ENCODE results near the gene KIF1C. TPM values are rescaled to one million over a fixed set of nuclear protein-coding genes. Genes with fewer than 3 reads are reported as not detected.
"Not testable (repeated sequence)": the region's sequence is repeated elsewhere in the genome, so short reads cannot be mapped to it uniquely, and the experiment has no call there.

Gene KIF1C
- total and polyA plus RNA-seq, 2 experiments from 2014 or later: 39.8 to 72.7 TPM

GRCh38 chr17:5023588-5024147 is 25.9 kb downstream of the KIF1C start:
- H2AFZ ChIP-seq: no peak overlapping the region
- peaks cover 25% of the 10 kb centered on the region for H3F3A ChIP-seq (ENCODE audit: insufficient read depth)
- H3K79me2 ChIP-seq (ENCODE audit: insufficient read depth): no peaks in the 10 kb centered on the region
- WGBS, 2 experiments (ENCODE audit: low coverage in 1 of 2, low lambda C conversion rate in 2 of 2, missing lambda C conversion rate in 2 of 2): 91 to 95% methylated on average over 13 to 27 of the region's 29 CpGs
- no peaks in the 10 kb centered on the region for H4K20me1 ChIP-seq (ENCODE audit: insufficient read depth)
- H3K9me2 ChIP-seq (ENCODE audit: insufficient read depth): no peaks in the 10 kb centered on the region
- TF ChIP-seq EZH2 (IDR thresholded peaks at IDR 0.05; ENCODE audit: insufficient read depth, poor library complexity, severe bottlenecking): no peak
- TF ChIP-seq EZH2phosphoT487 (IDR thresholded peaks at IDR 0.05; ENCODE audit: insufficient read depth, low read depth): no peak
- DNase-seq: no peak
- in situ Hi-C loops (cut with MboI): no loop called here
- H3K4me3 ChIP-seq: no peak overlapping the region
- no peak overlapping the region for H3K27ac ChIP-seq
- no peaks in the 10 kb centered on the region for H3K9me3 ChIP-seq (ENCODE audit: low read depth)
- peaks cover 7% of the 10 kb centered on the region; the same call in 1 of the 2 replicates for H3K4me1 ChIP-seq (ENCODE audit: insufficient read depth)
- no peak overlapping the region for H3K9ac ChIP-seq
- H3K27me3 ChIP-seq (replicated peaks; ENCODE audit: insufficient read depth): no peaks in the 10 kb centered on the region
- no peak overlapping the region for H3K4me2 ChIP-seq (ENCODE audit: unreplicated experiment)
- peaks cover 19% of the 10 kb centered on the region; the same call in 1 of the 2 replicates for H3K36me3 ChIP-seq (ENCODE audit: low read depth)

- WGBS, 2 experiments (ENCODE audit: low coverage in 1 of 2, low lambda C conversion rate in 2 of 2, missing lambda C conversion rate in 2 of 2): 94 to 96% methylated on average over 4 of the region's 4 CpGs
- H3K4me3 ChIP-seq: no peak overlapping the region
- DNase-seq: no peak
- in situ Hi-C loops (cut with MboI): no loop called here
- H3K9me2 ChIP-seq (ENCODE audit: insufficient read depth): no peaks in the 10 kb centered on the region
- H2AFZ ChIP-seq: no peak overlapping the region
- TF ChIP-seq EZH2 (IDR thresholded peaks at IDR 0.05; ENCODE audit: insufficient read depth, poor library complexity, severe bottlenecking) (no peak), EZH2phosphoT487 (IDR thresholded peaks at IDR 0.05; ENCODE audit: insufficient read depth, low read depth) (no peak)
- H3K27ac ChIP-seq: no peak overlapping the region
- no peaks in the 10 kb centered on the region for H3K9me3 ChIP-seq (ENCODE audit: low read depth)
- no peaks in the 10 kb centered on the region for H3K27me3 ChIP-seq (replicated peaks; ENCODE audit: insufficient read depth)
- peaks cover 7% of the 10 kb centered on the region; the same call in 1 of the 2 replicates for H3K4me1 ChIP-seq (ENCODE audit: insufficient read depth)
- H3F3A ChIP-seq (ENCODE audit: insufficient read depth): peaks cover 25% of the 10 kb centered on the region
- no peaks in the 10 kb centered on the region for H3K79me2 ChIP-seq (ENCODE audit: insufficient read depth)
- no peaks in the 10 kb centered on the region for H4K20me1 ChIP-seq (ENCODE audit: insufficient read depth)
- no peak overlapping the region for H3K4me2 ChIP-seq (ENCODE audit: unreplicated experiment)
- peaks cover 19% of the 10 kb centered on the region; the same call in 1 of the 2 replicates for H3K36me3 ChIP-seq (ENCODE audit: low read depth)
- no peak overlapping the region for H3K9ac ChIP-seq
These were observed 26.9 kb downstream of the KIF1C start for GRCh38 chr17:5024604-5025003.

- no peaks in the 10 kb centered on the region for H3K9me3 ChIP-seq (ENCODE audit: low read depth)
- in situ Hi-C loops (cut with MboI): no loop called here
- no peaks in the 10 kb centered on the region for H4K20me1 ChIP-seq (ENCODE audit: insufficient read depth)
- peaks cover 31% of the 10 kb centered on the region for H3F3A ChIP-seq (ENCODE audit: insufficient read depth)
- peaks cover 12% of the 10 kb centered on the region; the same call in 1 of the 2 replicates for H3K36me3 ChIP-seq (ENCODE audit: low read depth)
- no peaks in the 10 kb centered on the region for H3K9me2 ChIP-seq (ENCODE audit: insufficient read depth)
- H3K9ac ChIP-seq: no peak overlapping the region
- no peaks in the 10 kb centered on the region for H3K27me3 ChIP-seq (replicated peaks; ENCODE audit: insufficient read depth)
- H2AFZ ChIP-seq: no peak overlapping the region
- WGBS, 2 experiments (ENCODE audit: low coverage in 1 of 2, low lambda C conversion rate in 2 of 2, missing lambda C conversion rate in 2 of 2): 72 to 79% methylated on average over 5 to 6 of the region's 6 CpGs
- no peak for TF ChIP-seq EZH2 (IDR thresholded peaks at IDR 0.05; ENCODE audit: insufficient read depth, poor library complexity, severe bottlenecking)
- no peak for TF ChIP-seq EZH2phosphoT487 (IDR thresholded peaks at IDR 0.05; ENCODE audit: insufficient read depth, low read depth)
- H3K4me1 ChIP-seq (ENCODE audit: insufficient read depth): peaks cover 7% of the 10 kb centered on the region; the same call in 1 of the 2 replicates
- H3K27ac ChIP-seq: no peak overlapping the region
- no peak for DNase-seq
- no peak overlapping the region for H3K4me3 ChIP-seq
- H3K79me2 ChIP-seq (ENCODE audit: insufficient read depth): no peaks in the 10 kb centered on the region
- H3K4me2 ChIP-seq (ENCODE audit: unreplicated experiment): no peak overlapping the region
These were observed 29.5 kb downstream of the KIF1C start for GRCh38 chr17:5027299-5027698.

- H3K4me1 ChIP-seq (ENCODE audit: insufficient read depth): peaks cover 7% of the 10 kb centered on the region; the same call in 1 of the 2 replicates
- H3K9me2 ChIP-seq (ENCODE audit: insufficient read depth): no peaks in the 10 kb centered on the region
- H3K79me2 ChIP-seq (ENCODE audit: insufficient read depth): no peaks in the 10 kb centered on the region
- no peak overlapping the region for H3K27ac ChIP-seq
- in situ Hi-C loops (cut with MboI): no loop called here
- TF ChIP-seq EZH2 (IDR thresholded peaks at IDR 0.05; ENCODE audit: insufficient read depth, poor library complexity, severe bottlenecking) (no peak), EZH2phosphoT487 (IDR thresholded peaks at IDR 0.05; ENCODE audit: insufficient read depth, low read depth) (no peak)
- no peaks in the 10 kb centered on the region for H3K27me3 ChIP-seq (replicated peaks; ENCODE audit: insufficient read depth)
- no peaks in the 10 kb centered on the region for H4K20me1 ChIP-seq (ENCODE audit: insufficient read depth)
- DNase-seq: no peak
- H3K36me3 ChIP-seq (ENCODE audit: low read depth): peaks cover 8% of the 10 kb centered on the region; the same call in 1 of the 2 replicates
- H3F3A ChIP-seq (ENCODE audit: insufficient read depth): peaks cover 31% of the 10 kb centered on the region
- WGBS, 2 experiments (ENCODE audit: low coverage in 1 of 2, low lambda C conversion rate in 2 of 2, missing lambda C conversion rate in 2 of 2): 35 to 41% methylated on average over 5 of the region's 5 CpGs
- H2AFZ ChIP-seq: no peak overlapping the region
- H3K4me2 ChIP-seq (ENCODE audit: unreplicated experiment): no peak overlapping the region
- no peak overlapping the region for H3K4me3 ChIP-seq
- H3K9me3 ChIP-seq (ENCODE audit: low read depth): no peaks in the 10 kb centered on the region
- no peak overlapping the region for H3K9ac ChIP-seq
These were observed 30.2 kb downstream of the KIF1C start for GRCh38 chr17:5027916-5028315.

- H3K79me2 ChIP-seq (ENCODE audit: insufficient read depth); H3K4me1 ChIP-seq (ENCODE audit: insufficient read depth); H4K20me1 ChIP-seq (ENCODE audit: insufficient read depth); DNase-seq; H3K9me3 ChIP-seq (ENCODE audit: low read depth); in situ Hi-C loops (cut with MboI); H3K9me2 ChIP-seq (ENCODE audit: insufficient read depth); H3K27ac ChIP-seq; H3K4me3 ChIP-seq; H3K36me3 ChIP-seq (ENCODE audit: low read depth); H2AFZ ChIP-seq; H3K27me3 ChIP-seq (replicated peaks; ENCODE audit: insufficient read depth); H3K4me2 ChIP-seq (ENCODE audit: unreplicated experiment); H3K9ac ChIP-seq: not testable (repeated sequence)
- H3F3A ChIP-seq (ENCODE audit: insufficient read depth): peaks cover 23% of the 10 kb centered on the region
- WGBS, 2 experiments (ENCODE audit: low coverage in 1 of 2, low lambda C conversion rate in 2 of 2, missing lambda C conversion rate in 2 of 2): 91 to 95% methylated on average over 2 of the region's 2 CpGs
These were observed 32.4 kb downstream of the KIF1C start for GRCh38 chr17:5030168-5030567.

All from GM23248 (cell line).